Esophagus muscularis mucosa (tissue), 4 donors: ENCODE data around the gene AGPAT4. TPM values are rescaled to one million over a fixed set of nuclear protein-coding genes. Genes with fewer than 3 reads are reported as not detected.
A peak's percentile ranks its signal among the peaks of the same experiment; 100 is the strongest.

Experiments
- DNase-seq: peaks from one replicate; pipeline ENCODE4 v3.0.0-alpha.2; 2017; ENCODE audit errors: extremely low spot score
- H3K27ac ChIP-seq, 4 donors: fragments of 200-600 bp; sonication (generic); replicated peaks in 1 of 4; 1 replicate in 3 of 4; 2 replicates in 1 of 4; pipeline ENCODE4 v1.5.1; 2016 to 2019; ENCODE audit warnings: mild to moderate bottlenecking in 1 of 4
- H3K27me3 ChIP-seq, 4 donors: fragments of 200-600 bp; sonication (generic); one replicate each; pipeline versions ENCODE4 v1.5.1 to v1.6.0; 2016 to 2019
- H3K36me3 ChIP-seq, 4 donors: fragments of 200-600 bp; sonication (generic); one replicate each; pipeline ENCODE4 v1.5.1; 2016 to 2019
- H3K4me1 ChIP-seq, 4 donors: fragments of 200-600 bp; sonication (generic); one replicate each; pipeline ENCODE4 v1.5.1; 2016 to 2019
- H3K4me3 ChIP-seq, 4 donors: fragments of 200-600 bp; sonication (generic); 1 replicate in 2 of 4; 2 replicates in 2 of 4; pipeline ENCODE4 v1.5.1; 2016 to 2019; ENCODE audit warnings: mild to moderate bottlenecking in 4 of 4, moderate library complexity in 1 of 4
- H3K9me3 ChIP-seq, 4 donors: fragments of 200-600 bp; sonication (generic); 1 replicate in 3 of 4; 2 replicates in 1 of 4; pipeline ENCODE4 v1.5.1; 2016 to 2019
- EP300 ChIP-seq: sonication (generic); formaldehyde crosslinking; IDR thresholded peaks from one replicate; pipeline ENCODE4 v1.6.1; 2017; ENCODE audit warnings: antibody characterized with exemption
- POLR2A ChIP-seq: fragments of 450-650 bp; IDR thresholded peaks from one replicate; pipeline ENCODE4 v1.6.1; 2017; ENCODE audit warnings: antibody characterized with exemption, moderate library complexity, mild to moderate bottlenecking, low read depth
- POLR2AphosphoS5 ChIP-seq, 2 donors: sonication (generic); formaldehyde crosslinking; IDR thresholded peaks; one replicate each; pipeline ENCODE4 v1.6.1; 2017; ENCODE audit warnings: antibody characterized with exemption in 2 of 2
- WGBS: methylation state at CpG from one replicate; pipeline ENCODE4 v1.1.5; 2018; 5-methylcytosine and 5-hydroxymethylcytosine counted together
- intact Hi-C: fragments of 100-400 bp; cut with DNase I; formaldehyde crosslinking; loops from one replicate; pipeline ENCODE4 v1.15.1; 2023
- total RNA-seq, 4 donors: library from RNA; depleted of rRNA; stranded (reverse); fragments of >200 nt; gene quantifications; one replicate each; pipeline versions ENCODE4 v1.1.0 to v1.2.1, GENCODE V29; 2016
- TF ChIP-seq, protein P1 (sequence below), 3 experiments: fragments of 200-600 bp in 2 of 3; fragments of 450-650 bp in 1 of 3; sonication (generic) in 2 of 3; IDR thresholded peaks; one replicate each; pipeline ENCODE4 v1.5.1; 2017 to 2019; ENCODE audit warnings: antibody characterized with exemption in 3 of 3, mild to moderate bottlenecking in 2 of 3, moderate library complexity in 1 of 3

Gene AGPAT4
- total RNA-seq, 4 donors from 2014 or later, result 7.9 to 12.6 (median 10.0) TPM

- intact Hi-C loops, result no loop called here
- WGBS, result 97% methylated on average over 5 of the region's 5 CpGs
Observed at GRCh38 chr6:161192636-161193411, 81.0 kb downstream of the AGPAT4 start.

DNA sequence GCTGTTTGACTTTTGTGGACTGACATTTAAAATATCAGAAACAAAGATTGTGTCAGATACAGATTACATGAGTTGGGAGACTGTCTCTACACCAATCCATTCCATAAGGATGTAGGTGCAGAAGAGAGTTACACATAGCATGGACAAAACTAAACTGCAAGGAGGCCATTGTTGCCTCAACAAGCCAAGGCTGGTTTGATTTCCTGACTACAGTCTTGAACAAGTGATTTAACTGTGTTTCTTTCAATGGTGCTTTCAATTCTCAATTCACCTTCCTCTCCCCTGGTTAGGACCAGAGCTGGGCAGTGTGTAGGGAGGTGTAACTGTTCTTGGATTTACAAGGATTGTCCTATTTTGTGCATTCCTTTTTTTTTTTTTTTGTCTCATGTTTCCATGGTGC, 82.2 kb downstream of the AGPAT4 start:
- DNase-seq, result no peak
- Histone ChIP-seq H3K27me3 (no peaks in the 10 kb centered on the region), H3K4me1 (peaks cover 0 to 17% (median 13%) of the 10 kb centered on the region in 4 donors), H3K27ac (no peak overlapping the region), H3K9me3 (no peaks in the 10 kb centered on the region), H3K4me3 (no peak overlapping the region), H3K36me3 (peaks cover 0 to 4% (median 0%) of the 10 kb centered on the region in 4 donors)
- TF ChIP-seq POLR2AphosphoS5 (IDR thresholded peaks at IDR 0.05) (no peak), EP300 (no peak), POLR2A (no peak)
- TF ChIP-seq, protein P1, sequence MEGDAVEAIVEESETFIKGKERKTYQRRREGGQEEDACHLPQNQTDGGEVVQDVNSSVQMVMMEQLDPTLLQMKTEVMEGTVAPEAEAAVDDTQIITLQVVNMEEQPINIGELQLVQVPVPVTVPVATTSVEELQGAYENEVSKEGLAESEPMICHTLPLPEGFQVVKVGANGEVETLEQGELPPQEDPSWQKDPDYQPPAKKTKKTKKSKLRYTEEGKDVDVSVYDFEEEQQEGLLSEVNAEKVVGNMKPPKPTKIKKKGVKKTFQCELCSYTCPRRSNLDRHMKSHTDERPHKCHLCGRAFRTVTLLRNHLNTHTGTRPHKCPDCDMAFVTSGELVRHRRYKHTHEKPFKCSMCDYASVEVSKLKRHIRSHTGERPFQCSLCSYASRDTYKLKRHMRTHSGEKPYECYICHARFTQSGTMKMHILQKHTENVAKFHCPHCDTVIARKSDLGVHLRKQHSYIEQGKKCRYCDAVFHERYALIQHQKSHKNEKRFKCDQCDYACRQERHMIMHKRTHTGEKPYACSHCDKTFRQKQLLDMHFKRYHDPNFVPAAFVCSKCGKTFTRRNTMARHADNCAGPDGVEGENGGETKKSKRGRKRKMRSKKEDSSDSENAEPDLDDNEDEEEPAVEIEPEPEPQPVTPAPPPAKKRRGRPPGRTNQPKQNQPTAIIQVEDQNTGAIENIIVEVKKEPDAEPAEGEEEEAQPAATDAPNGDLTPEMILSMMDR (IDR thresholded peaks at IDR 0.05), result no peak
- intact Hi-C loops, result no loop called here

More at GRCh38 chr6:161192636-161193411, 81.0 kb downstream of the AGPAT4 start:
- Histone ChIP-seq H3K4me3 (no peak overlapping the region), H3K9me3 (no peaks in the 10 kb centered on the region), H3K4me1 (peaks cover 0 to 19% (median 14%) of the 10 kb centered on the region in 4 donors), H3K27ac (no peak overlapping the region), H3K27me3 (no peaks in the 10 kb centered on the region), H3K36me3 (no peaks in the 10 kb centered on the region)
- no peak for DNase-seq
- TF ChIP-seq POLR2A, result no peak

DNA sequence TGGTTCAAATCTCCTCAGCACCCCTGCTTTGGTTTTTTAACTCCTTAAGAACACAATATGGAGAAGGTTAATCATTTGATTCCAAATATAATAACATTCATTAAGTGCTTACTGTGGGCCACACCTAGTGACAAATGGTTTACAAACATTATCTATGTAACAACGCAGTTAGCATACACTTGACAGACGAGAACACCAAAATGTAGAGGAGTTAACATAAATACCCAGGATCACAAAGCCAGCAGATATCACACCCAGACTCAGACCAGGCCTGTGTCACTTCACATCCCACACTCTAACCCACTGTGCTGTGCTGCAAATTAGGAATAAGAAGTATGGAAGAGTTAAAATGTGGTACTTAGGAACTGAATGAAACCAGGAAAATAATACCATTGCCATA, 82.9 kb downstream of the AGPAT4 start:
- peak; percentile 45 for DNase-seq
- intact Hi-C loops, result no loop called here
- H3K4me1 ChIP-seq, result peaks cover 0 to 15% (median 13%) of the 10 kb centered on the region in 4 donors

DNA sequence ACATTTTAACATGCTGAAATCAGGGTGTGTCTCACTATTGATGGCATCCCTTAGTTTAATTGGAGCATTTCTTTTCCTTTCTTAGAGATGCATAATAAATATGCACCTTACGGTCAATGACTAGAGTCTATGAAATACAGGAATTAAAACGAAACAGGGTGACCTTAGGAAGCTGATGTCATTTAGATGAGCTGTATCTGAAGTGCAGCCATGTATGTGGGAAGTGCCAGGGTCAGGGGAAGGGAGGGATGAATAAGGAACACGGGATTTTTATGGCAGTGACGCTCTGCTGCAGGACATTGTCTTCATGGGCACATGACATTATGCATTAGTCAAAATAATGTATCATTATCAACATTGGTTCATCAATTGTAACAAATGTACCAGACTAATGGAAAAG, 84.0 kb downstream of the AGPAT4 start:
- Histone ChIP-seq H3K27ac (no peak overlapping the region), H3K4me1 (peaks cover 0 to 4% (median 3%) of the 10 kb centered on the region in 4 donors), H3K9me3 (no peaks in the 10 kb centered on the region), H3K36me3 (peaks cover 0 to 9% (median 0%) of the 10 kb centered on the region in 4 donors), H3K4me3 (no peak overlapping the region), H3K27me3 (no peaks in the 10 kb centered on the region)
- 91% methylated on average over 4 of the region's 4 CpGs for WGBS
- peak; percentile 29 for DNase-seq
- no peak for TF ChIP-seq POLR2A
- no peak for TF ChIP-seq EP300
- no peak for TF ChIP-seq POLR2AphosphoS5 (IDR thresholded peaks at IDR 0.05)
- TF ChIP-seq, protein P1 (IDR thresholded peaks at IDR 0.05), result no peak
- intact Hi-C loops, result no loop called here

More for the DNA sequence above, 82.9 kb downstream of the AGPAT4 start:
- H3K27ac ChIP-seq, result no peak overlapping the region
- H3K9me3 ChIP-seq, result no peaks in the 10 kb centered on the region
- 74% methylated on average over 2 of the region's 2 CpGs for WGBS
- H3K4me3 ChIP-seq, result no peak overlapping the region
- no peaks in the 10 kb centered on the region for H3K27me3 ChIP-seq
- H3K36me3 ChIP-seq, result peaks cover 0 to 9% (median 0%) of the 10 kb centered on the region in 4 donors
- TF ChIP-seq POLR2AphosphoS5 (IDR thresholded peaks at IDR 0.05), result no peak
- no peak for TF ChIP-seq EP300
- TF ChIP-seq POLR2A, result no peak
- TF ChIP-seq, protein P1 (IDR thresholded peaks at IDR 0.05), result no peak

GRCh38 chr6:161188547-161189465, 85.1 kb downstream of the AGPAT4 start:
- H3K27me3 ChIP-seq, result no peaks in the 10 kb centered on the region
- WGBS, result 97% methylated on average over 19 of the region's 19 CpGs
- H3K36me3 ChIP-seq, result peaks cover 0 to 14% (median 0%) of the 10 kb centered on the region in 4 donors
- TF ChIP-seq POLR2AphosphoS5 (IDR thresholded peaks at IDR 0.05), result no peak
- intact Hi-C loops, result no loop called here
- H3K27ac ChIP-seq, result no peak overlapping the region
- no peaks in the 10 kb centered on the region for H3K4me1 ChIP-seq
- peak; percentile 80 for DNase-seq
- no peak overlapping the region for H3K4me3 ChIP-seq
- H3K9me3 ChIP-seq, result no peaks in the 10 kb centered on the region
